ENCODE results near the gene LPCAT3.

Gene LPCAT3

DNA sequence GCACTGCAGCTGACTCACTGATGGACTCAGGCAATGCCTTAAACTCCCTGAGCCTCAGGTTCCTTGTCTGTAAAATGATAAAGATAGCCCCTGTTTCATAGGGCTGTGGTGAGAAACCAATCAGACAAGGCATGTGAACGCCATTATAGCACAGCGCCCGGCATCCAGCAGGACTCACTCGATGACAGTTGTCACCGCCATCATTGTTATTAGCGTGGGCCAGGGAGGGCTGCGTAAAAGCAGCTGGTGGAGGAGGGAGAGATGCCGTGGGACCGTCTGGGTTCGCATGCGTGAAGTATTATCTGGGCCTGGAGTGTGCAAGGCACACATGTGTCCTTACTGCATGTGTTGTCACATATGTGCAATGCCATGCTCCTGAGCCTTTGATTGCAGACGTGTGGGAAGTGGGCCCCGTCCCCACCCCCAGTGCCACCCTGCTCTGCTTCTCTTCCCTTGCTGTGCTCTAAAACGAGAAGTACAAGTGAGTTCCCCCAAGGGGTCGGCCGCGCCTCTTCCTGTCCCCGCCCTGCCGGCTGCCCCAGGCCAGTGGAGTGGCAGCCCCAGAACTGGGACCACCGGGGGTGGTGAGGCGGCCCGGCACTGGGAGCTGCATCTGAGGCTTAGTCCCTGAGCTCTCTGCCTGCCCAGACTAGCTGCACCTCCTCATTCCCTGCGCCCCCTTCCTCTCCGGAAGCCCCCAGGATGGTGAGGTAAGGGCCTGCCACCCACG lies 67.3 kb downstream of the LPCAT3 start, which contains the start of gene PTPN6:
Gene PTPN6 (plus strand): TSS at position 546 of the 730 bp plus-strand sequence. CDS start 157 bp downstream, at position 703.
- no peak for DNase-seq

DNA sequence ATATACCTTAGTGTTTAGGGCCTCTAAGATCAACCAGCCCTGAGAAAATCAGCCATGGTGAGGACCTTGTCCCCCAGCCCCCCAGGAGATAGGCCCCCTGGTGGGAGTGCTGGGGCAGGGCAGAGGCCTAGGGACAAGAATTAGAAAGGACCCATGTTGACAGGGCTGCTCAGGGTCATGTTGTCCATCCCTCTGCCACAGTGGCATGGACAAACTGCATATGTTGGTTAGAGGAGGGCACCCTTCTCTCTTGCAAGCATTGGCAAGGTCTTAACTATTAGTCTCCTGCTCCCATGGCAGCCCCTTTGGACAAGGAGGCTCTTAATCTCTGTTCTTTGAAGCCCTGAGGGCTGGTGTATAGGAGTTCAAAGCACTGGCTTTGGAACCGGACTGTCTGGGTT lies 67.9 kb downstream of the LPCAT3 start:
- DNase-seq = no peak

DNA sequence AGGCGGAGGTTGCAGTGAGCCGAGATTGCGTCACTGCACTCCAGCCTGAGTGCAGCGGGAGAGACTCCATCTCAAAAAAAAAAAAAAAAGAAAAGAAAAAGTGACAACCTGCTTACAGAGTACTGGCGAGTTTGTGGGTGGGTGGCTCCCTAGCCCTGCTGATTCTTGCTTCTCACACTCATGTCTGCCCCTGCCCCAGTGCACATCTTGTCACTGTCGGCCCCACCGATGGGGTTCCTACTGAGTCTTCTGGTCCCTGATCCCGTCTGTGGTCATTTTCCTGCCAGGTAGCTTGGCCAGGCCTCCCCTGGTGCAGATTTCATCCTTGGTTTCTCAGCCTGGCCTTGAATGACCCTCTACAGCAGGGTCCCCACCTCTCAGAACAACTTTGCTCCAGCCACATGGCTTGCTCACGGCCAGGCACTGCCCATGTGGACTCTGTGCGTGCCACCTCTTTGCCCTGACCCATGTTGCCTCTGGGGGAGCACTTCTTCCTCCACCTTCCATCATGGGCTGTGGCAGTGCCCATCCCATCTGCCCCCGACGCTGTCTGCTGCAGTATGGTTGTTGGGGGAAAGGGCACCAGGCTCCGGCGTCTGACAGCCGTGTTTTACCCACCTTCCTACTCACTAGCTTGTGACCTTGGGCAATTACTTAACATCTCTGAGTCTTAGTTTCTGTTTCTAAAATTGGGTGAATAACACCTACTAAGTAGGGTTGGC lies 69.2 kb downstream of the LPCAT3 start:
- DNase-seq = no peak

DNA sequence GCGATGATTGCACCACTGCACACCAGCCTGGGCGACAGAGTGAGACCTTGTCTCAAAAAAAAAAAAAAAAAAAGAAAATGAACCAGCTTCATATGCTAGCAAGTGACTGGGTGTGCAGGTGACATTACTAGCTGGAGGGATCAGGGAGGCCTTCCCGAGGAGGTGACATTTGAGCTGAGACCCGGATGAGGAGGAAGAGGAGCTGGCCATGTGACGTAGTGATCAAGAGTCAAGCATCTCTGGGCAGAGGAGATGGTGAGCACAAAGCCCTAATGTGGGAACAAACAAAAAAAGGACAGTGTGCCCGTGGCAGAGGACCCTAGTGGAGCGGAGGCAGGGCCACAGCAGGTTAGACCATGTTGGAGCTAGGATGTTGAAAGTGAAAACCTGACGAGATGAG lies 70.7 kb downstream of the LPCAT3 start:
- no peak for DNase-seq

DNA sequence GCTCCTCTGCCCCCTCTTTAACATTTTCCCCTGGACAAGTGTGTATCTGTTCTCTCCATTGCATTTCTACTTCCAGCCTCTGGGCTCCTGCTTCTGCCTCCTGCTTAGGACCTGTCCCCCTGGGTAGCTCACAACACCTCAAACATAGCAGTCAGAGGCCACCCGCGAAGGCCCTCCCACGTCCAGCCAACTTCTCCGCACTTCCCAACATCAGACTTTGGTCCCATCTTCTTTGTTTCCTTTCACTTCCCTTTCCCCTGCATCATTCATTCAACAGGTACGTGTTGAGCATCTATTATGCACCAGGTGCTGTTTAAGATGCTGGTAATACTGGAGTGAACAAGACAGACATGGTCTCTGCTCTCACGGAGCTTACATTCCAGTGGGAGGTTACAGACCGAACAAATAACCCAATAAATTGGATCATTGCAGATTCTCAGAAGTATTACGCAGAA lies 71.3 kb downstream of the LPCAT3 start:
- DNase-seq = no peak

DNA sequence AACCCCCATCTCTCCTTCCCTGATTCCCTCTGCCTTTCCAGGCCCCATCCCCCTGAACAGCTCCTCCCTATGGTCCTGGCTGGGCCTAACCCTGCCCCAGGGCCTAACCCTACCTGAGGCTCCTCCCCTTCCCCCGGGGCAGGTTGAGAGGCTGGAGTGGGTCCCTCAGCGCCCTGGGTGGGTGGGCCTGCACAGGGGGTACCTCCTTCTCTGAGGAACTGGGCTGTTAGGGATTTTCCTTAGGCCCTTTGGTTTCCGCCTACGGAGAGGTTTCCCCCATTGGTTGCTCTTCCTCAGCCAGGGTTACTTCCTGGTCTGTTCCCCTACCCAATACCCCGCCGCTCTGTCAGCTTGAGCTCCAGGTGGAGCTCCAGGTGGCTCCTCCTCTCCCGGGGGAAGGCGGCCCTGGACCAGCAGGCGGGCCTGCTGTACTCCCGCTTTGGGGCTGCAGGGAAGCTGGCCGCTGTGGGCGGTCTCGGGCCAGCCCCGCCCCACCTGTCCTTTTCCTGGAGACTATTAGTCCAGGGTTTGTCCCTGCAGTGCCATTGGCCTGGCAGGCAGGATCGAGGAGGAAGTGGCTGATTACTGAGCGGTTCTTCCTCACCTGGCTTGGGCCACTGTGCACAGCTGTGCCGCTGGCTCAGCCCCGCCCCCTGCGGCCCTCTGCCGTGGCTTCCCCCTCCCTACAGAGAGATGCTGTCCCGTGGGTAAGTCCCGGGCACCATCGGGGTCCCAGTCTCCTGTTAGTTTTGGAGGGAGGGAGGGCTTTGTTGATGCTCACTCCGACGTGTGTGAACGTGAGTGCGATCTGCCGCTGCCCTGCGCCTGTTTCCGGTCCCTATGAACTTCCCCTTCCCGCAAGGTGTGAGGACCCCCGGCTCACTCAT lies 72.0 kb downstream of the LPCAT3 start:
- DNase-seq = peak; percentile 96

DNA sequence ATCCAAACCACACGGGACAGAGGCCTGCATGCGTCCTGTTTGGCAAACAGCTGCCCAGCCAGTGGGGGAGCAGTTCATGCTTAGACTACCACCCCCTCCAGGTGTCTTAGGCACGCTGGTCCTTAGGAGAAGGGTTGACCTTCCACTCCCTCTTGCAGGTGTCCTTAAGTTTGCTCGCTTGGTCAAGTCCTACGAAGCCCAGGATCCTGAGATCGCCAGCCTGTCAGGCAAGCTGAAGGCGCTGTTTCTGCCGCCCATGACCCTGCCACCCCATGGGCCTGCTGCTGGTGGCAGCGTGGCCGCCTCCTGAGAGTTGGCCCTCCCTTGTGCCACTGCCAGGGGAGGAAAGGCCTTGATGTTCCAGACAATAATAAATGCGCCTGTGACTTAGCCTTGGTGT lies 72.7 kb downstream of the LPCAT3 start:
- no peak for DNase-seq

DNA sequence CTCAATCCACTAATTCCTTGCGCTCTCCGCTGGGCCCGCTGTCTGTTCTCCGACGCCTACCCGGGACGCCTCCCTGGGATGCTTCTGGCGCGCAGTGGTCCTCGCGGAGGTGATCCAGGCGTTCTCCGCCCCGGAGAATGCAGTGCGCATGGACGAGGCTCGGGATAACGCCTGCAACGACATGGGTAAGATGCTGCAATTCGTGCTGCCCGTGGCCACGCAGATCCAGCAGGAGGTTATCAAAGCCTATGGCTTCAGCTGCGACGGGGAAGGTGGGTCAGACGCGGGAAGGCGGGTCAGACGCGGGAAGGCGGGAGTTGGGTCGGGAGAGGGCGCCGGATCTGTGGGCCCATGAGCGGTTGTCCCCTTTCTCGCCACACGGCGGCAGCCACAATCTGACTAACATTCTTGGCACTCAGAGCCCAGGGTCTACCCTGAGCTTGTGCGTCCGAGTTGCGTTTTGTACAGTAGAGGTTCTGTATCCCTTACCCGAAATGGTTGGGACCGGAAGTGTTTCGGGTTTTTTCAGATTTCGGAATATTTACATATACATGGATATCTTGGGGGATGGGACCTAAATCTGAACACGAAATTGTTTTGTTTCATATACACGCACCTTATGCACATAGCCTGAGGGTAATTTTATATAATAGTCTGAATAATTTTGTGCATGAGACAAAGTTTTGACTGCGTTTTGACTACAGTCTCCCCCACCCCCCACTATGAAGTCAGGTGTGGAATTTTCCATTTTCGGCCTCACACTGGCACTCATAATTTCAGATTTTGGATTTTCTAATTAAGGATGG lies 73.7 kb downstream of the LPCAT3 start:
- DNase-seq = peak; percentile 96

DNA sequence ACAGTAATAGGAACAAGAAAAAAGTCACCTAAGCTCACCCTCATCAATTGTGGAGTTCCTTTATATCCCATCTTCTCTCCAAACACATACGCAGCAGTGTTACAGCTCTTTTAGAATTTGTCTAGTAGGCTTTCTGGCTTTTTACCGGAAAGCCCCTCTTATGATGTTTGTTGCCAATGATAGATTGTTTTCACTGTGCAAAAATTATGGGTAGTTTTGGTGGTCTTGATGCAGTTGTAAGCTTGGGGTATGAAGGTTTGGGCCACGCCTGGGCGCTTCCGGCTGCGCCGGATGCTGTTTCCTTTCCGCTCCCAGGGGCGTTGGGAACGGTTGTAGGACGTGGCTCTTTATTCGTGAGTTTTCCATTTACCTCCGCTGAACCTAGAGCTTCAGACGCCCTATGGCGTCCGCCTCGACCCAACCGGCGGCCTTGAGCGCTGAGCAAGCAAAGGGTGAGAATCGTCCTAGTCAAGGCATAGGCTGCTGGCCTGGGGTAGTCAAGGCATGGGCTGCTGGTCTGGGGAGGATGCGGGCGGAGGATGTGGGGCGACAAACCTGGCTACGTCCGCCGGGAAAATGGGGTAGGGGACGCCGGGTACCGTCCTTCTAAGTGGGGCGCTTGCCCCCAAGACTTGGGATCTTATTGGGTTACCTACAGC lies 74.4 kb downstream of the LPCAT3 start, which contains the start of the genes C12orf57 and RNU7-1:
Gene C12orf57 (plus strand): TSS at position 301 of the 659 bp plus-strand sequence. CDS start 100 bp downstream, at position 401.
Gene RNU7-1 (plus strand): TSS at position 95 of the 659 bp plus-strand sequence.
- peak; percentile 84 for DNase-seq

DNA sequence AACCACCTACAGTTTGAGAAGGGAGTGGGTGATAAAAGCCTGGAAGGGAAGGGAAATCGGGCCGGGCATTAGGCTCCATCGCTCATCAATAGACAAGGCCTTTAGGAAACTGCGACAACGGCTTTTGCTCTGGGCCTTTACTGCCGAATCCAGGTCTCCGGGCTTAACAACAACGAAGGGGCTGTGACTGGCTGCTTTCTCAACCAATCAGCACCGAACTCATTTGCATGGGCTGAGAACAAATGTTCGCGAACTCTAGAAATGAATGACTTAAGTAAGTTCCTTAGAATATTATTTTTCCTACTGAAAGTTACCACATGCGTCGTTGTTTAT lies 74.9 kb downstream of the LPCAT3 start:
- peak; percentile 90 for DNase-seq

DNA sequence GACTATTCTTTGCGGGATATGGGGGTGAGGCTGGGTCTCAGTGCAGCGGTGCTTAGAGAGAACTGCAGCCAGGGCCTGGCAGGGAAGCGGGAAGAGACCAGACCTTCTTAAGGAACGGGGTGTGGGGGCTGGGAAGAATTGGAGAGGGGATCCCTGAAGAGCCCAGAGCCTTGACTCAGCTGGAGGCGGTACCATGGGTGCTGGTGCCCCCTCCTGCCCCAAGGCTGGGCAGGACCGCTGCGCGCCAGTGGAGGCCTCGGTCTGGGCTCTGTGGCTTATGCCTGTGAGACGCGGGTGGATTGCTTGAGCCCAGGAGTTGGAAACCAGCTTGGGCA lies 76.0 kb downstream of the LPCAT3 start:
- DNase-seq = no peak

DNA sequence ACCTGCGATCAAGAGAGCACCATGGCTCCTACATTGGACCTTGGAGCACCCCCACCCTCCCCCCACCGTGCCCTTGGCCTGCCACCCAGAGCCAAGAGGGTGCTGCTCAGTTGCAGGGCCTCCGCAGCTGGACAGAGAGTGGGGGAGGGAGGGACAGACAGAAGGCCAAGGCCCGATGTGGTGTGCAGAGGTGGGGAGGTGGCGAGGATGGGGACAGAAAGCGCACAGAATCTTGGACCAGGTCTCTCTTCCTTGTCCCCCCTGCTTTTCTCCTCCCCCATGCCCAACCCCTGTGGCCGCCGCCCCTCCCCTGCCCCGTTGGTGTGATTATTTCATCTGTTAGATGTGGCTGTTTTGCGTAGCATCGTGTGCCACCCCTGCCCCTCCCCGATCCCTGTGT lies 76.5 kb downstream of the LPCAT3 start:
- no peak for DNase-seq

DNA sequence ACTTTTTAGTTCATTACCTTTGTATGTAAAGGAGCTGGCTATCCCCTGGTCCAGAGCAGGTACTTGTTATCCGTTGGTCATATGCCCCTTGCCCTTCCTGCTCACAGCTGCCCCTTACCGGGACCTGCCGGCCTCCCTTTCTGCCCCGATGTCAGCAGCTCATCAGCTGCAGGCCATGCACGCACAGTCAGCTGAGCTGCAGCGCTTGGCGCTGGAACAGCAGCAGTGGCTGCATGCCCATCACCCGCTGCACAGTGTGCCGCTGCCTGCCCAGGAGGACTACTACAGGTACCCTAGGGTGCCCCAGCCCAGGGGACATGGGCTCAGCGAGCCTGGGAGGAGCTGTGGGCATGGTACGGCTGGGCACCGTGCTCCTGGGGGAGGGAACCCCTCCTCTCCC lies 77.0 kb downstream of the LPCAT3 start:
- DNase-seq = no peak

DNA sequence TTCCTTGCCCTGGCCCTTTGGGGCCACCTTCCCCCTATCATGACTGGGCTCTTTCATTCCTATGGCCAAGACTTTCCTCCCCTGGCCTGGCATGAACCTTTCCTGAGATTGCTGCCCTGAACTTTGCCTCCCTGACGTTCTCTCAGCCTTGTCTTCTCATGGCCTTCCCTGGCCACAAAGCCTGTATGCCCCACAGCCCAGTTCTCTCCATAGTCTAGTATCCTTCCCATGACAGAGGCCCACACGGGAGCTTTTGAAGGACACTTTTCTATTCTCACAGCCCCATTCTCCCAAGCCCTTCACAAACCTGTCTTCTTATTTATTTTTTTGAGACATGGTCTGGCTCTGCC lies 79.1 kb downstream of the LPCAT3 start:
- no peak for DNase-seq

DNA sequence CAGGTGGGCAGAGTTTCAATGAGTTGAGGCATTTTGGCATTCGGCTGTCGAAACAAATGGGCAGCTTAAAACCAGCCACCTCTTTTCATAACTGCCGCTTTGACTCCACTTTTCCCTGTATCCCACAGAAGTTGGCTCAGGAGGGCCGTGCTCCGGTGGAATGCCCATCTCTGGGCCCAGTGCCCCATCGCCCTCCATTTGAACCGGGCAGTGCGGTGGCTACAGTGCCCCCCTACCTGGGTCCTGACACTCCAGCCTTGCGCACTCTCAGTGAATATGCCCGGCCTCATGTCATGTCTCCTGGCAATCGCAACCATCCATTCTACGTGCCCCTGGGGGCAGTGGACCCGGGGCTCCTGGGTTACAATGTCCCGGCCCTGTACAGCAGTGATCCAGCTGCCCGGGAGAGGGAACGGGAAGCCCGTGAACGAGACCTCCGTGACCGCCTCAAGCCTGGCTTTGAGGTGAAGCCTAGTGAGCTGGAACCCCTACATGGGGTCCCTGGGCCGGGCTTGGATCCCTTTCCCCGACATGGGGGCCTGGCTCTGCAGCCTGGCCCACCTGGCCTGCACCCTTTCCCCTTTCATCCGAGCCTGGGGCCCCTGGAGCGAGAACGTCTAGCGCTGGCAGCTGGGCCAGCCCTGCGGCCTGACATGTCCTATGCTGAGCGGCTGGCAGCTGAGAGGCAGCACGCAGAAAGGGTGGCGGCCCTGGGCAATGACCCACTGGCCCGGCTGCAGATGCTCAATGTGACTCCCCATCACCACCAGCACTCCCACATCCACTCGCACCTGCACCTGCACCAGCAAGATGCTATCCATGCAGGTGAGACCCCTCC lies 79.7 kb downstream of the LPCAT3 start:
- DNase-seq = no peak

DNA sequence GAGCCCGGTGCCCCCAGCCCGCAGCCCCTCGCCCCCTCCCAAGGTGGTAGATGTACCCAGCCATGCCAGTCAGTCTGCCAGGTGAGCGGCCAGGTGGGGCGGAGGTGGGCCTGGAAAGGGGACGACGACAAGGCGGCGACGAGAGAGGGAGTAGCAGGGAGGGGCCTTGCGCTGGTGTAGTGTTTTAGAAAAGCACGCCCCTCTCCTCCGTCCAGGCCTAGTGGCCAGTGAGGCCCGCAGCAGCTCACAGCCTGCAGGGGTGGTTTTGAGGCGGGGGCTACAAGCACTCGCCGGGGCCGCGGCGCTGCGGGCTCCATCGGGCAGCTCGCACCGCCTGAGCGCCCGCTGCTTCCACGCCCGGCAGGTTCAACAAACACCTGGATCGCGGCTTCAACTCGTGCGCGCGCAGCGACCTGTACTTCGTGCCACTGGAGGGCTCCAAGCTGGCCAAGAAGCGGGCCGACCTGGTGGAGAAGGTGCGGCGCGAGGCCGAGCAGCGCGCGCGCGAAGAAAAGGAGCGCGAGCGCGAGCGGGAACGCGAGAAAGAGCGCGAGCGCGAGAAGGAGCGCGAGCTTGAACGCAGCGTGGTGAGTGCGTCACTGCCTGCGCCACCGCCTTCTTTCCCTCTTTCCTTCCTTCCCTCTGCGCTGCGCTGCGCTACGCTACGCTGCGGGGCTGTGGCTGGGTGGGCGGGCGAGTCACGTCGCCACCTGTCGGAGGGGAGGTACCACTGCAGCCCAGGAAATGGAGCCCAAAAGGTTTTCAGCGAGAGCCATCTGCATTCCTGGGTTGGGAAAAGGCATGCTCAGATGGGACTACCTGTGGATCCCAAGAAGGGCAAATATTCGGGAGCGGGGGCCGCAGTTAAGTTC lies 80.6 kb downstream of the LPCAT3 start:
- peak; percentile 97 for DNase-seq

DNA sequence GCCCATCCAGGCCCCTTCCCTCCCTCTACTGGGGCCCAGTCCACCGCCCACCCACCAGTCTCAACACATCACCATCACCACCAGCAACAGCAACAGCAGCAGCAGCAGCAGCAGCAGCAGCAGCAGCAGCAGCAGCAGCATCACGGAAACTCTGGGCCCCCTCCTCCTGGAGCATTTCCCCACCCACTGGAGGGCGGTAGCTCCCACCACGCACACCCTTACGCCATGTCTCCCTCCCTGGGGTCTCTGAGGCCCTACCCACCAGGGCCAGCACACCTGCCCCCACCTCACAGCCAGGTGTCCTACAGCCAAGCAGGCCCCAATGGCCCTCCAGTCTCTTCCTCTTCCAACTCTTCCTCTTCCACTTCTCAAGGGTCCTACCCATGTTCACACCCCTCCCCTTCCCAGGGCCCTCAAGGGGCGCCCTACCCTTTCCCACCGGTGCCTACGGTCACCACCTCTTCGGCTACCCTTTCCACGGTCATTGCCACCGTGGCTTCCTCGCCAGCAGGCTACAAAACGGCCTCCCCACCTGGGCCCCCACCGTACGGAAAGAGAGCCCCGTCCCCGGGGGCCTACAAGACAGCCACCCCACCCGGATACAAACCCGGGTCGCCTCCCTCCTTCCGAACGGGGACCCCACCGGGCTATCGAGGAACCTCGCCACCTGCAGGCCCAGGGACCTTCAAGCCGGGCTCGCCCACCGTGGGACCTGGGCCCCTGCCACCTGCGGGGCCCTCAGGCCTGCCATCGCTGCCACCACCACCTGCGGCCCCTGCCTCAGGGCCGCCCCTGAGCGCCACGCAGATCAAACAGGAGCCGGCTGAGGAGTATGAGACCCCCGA lies 81.4 kb downstream of the LPCAT3 start:
- peak; percentile 23 for DNase-seq

DNA sequence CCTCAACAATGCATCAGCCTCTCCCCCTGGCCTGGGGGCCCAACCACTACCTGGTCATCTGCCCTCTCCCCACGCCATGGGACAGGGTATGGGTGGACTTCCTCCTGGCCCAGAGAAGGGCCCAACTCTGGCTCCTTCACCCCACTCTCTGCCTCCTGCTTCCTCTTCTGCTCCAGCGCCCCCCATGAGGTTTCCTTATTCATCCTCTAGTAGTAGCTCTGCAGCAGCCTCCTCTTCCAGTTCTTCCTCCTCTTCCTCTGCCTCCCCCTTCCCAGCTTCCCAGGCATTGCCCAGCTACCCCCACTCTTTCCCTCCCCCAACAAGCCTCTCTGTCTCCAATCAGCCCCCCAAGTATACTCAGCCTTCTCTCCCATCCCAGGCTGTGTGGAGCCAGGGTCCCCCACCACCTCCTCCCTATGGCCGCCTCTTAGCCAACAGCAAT lies 82.1 kb downstream of the LPCAT3 start:
- no peak for DNase-seq

All from NCI-H345 (cell line).